ENCODE measurements around the gene ARMH4.

Gene ARMH4

GRCh38 chr14:58193542-58193941 lies 41.5 kb upstream of the ARMH4 start:
- no peaks in the 10 kb centered on the region for H3K36me3 ChIP-seq (replicated peaks; ENCODE audit: insufficient read depth, low read length)
- H3K4me1 ChIP-seq (ENCODE audit: low read length): no peaks in the 10 kb centered on the region
- H3K9me3 ChIP-seq (replicated peaks; ENCODE audit: insufficient read depth, low read length): no peaks in the 10 kb centered on the region
- no peaks in the 10 kb centered on the region for H3F3A ChIP-seq (ENCODE audit: insufficient read depth, low read length)
- no peak overlapping the region for H3K4me2 ChIP-seq (ENCODE audit: low read depth, low read length)
- no peaks in the 10 kb centered on the region for H3K79me2 ChIP-seq (ENCODE audit: low read length)
- no peaks in the 10 kb centered on the region for H3K27me3 ChIP-seq (replicated peaks; ENCODE audit: insufficient read depth, low read length)
- H3K27ac ChIP-seq (ENCODE audit: low read length): no peak overlapping the region
- H3K4me3 ChIP-seq (ENCODE audit: low read length): no peak overlapping the region
- H4K20me1 ChIP-seq (ENCODE audit: insufficient read depth, low read length): no peaks in the 10 kb centered on the region
- no peak overlapping the region for H3K9ac ChIP-seq (ENCODE audit: low read length)
- no peaks in the 10 kb centered on the region for H3K9me2 ChIP-seq (replicated peaks; ENCODE audit: insufficient read depth, low read length)
- TF ChIP-seq EZH2 (optimal IDR thresholded peaks at IDR 0.05; ENCODE audit: low read depth, low read length) (no peak), CTCF (IDR thresholded peaks at IDR 0.05; ENCODE audit: low read length) (no peak), EZH2phosphoT487 (IDR thresholded peaks at IDR 0.05; ENCODE audit: low read length) (no peak)
- no peak for DNase-seq
- no peak overlapping the region for H2AFZ ChIP-seq (ENCODE audit: low read length)

GRCh38 chr14:58191763-58192601 lies 40.0 kb upstream of the ARMH4 start:
- Histone ChIP-seq H3K4me1 (ENCODE audit: low read length) (no peaks in the 10 kb centered on the region), H3K27ac (ENCODE audit: low read length) (no peak overlapping the region), H3K9me3 (replicated peaks; ENCODE audit: insufficient read depth, low read length) (no peaks in the 10 kb centered on the region), H3K79me2 (ENCODE audit: low read length) (no peaks in the 10 kb centered on the region), H3K9ac (ENCODE audit: low read length) (no peak overlapping the region), H3K36me3 (replicated peaks; ENCODE audit: insufficient read depth, low read length) (no peaks in the 10 kb centered on the region), H3F3A (ENCODE audit: insufficient read depth, low read length) (no peaks in the 10 kb centered on the region), H4K20me1 (ENCODE audit: insufficient read depth, low read length) (no peaks in the 10 kb centered on the region), H3K27me3 (replicated peaks; ENCODE audit: insufficient read depth, low read length) (no peaks in the 10 kb centered on the region), H3K9me2 (replicated peaks; ENCODE audit: insufficient read depth, low read length) (no peaks in the 10 kb centered on the region), H3K4me3 (ENCODE audit: low read length) (no peak overlapping the region), H2AFZ (ENCODE audit: low read length) (no peak overlapping the region), H3K4me2 (ENCODE audit: low read depth, low read length) (no peak overlapping the region)
- DNase-seq: no peak
- no peak for TF ChIP-seq CTCF (IDR thresholded peaks at IDR 0.05; ENCODE audit: low read length)
- no peak for TF ChIP-seq EZH2 (optimal IDR thresholded peaks at IDR 0.05; ENCODE audit: low read depth, low read length)
- TF ChIP-seq EZH2phosphoT487 (IDR thresholded peaks at IDR 0.05; ENCODE audit: low read length): no peak

GRCh38 chr14:58189176-58189575 lies 37.2 kb upstream of the ARMH4 start:
- no peak for DNase-seq
- no peaks in the 10 kb centered on the region for H3F3A ChIP-seq (ENCODE audit: insufficient read depth, low read length)

More at GRCh38 chr14:58189176-58189575, 37.2 kb upstream of the ARMH4 start:
- Histone ChIP-seq H3K27me3 (replicated peaks; ENCODE audit: insufficient read depth, low read length) (no peaks in the 10 kb centered on the region), H3K27ac (ENCODE audit: low read length) (no peak overlapping the region), H3K79me2 (ENCODE audit: low read length) (no peaks in the 10 kb centered on the region), H3K4me3 (ENCODE audit: low read length) (no peak overlapping the region), H3K4me1 (ENCODE audit: low read length) (no peaks in the 10 kb centered on the region), H3K9me3 (replicated peaks; ENCODE audit: insufficient read depth, low read length) (no peaks in the 10 kb centered on the region), H3K4me2 (ENCODE audit: low read depth, low read length) (no peak overlapping the region), H4K20me1 (ENCODE audit: insufficient read depth, low read length) (no peaks in the 10 kb centered on the region), H3K9ac (ENCODE audit: low read length) (no peak overlapping the region), H3K9me2 (replicated peaks; ENCODE audit: insufficient read depth, low read length) (no peaks in the 10 kb centered on the region), H2AFZ (ENCODE audit: low read length) (no peak overlapping the region), H3K36me3 (replicated peaks; ENCODE audit: insufficient read depth, low read length) (no peaks in the 10 kb centered on the region)
- TF ChIP-seq CTCF (IDR thresholded peaks at IDR 0.05; ENCODE audit: low read length): no peak
- TF ChIP-seq EZH2phosphoT487 (IDR thresholded peaks at IDR 0.05; ENCODE audit: low read length): no peak
- TF ChIP-seq EZH2 (optimal IDR thresholded peaks at IDR 0.05; ENCODE audit: low read depth, low read length): no peak

Measured in MM.1S (cell line).